HCT116 (cell line): ENCODE data around the gene CDC42EP5. TPM values are rescaled to one million over a fixed set of nuclear protein-coding genes. Genes with fewer than 3 reads are reported as not detected.

Experiments used
- ATAC-seq: fragments of 200-7000 bp; cut with Tn5 transposase; 2 replicates; pipeline ENCODE4 v1.9.1; 2020; ENCODE audit warnings: mild to moderate bottlenecking, moderate library complexity
- BruUV-seq: library from RNA; stranded (reverse); fragments of 400-500 nt; replicated peaks from 2 replicates; lab custom pipeline; 2021; lab: Mats Ljungman, UMichigan
- CTCF ChIA-PET: fragments of 300-600 bp; sonication (Branson Sonifier 250); formaldehyde crosslinking; loops from one replicate; lab custom pipeline; 2021; ENCODE audit warnings: antibody characterized with exemption; lab: Charles Lee
- POLR2A ChIA-PET: fragments of 300-600, 350-600 bp; sonication (Branson Sonifier 250); formaldehyde crosslinking; loops from one replicate; lab custom pipeline; 2021; ENCODE audit warnings: antibody characterized with exemption; lab: Charles Lee
- RAD21 ChIA-PET, 2 experiments: fragments of 300-600 bp; sonication (Branson Sonifier 250); formaldehyde crosslinking; loops; one replicate each; lab custom pipeline; 2023; ENCODE audit warnings: low total read pairs in 2 of 2; ENCODE audit not compliant: uncharacterized antibody in 2 of 2, unreplicated experiment in 2 of 2, low non-redundant PET in 1 of 2; lab: Charles Lee
- DNase-seq: peaks from one replicate; pipeline ENCODE4 v3.0.0-alpha.2; 2010; ENCODE audit warnings: low read depth, low spot score
- H2AFZ ChIP-seq: fragments of 200-600 bp; shearing (Covaris generic), sonication (generic); 2 replicates; pipeline ENCODE4 v1.6.1; 2017; ENCODE audit warnings: low read depth, mixed run types, mixed read lengths, antibody characterized with exemption, low read length; ENCODE audit not compliant: poor library complexity, severe bottlenecking
- H3K27ac ChIP-seq: 2 replicates; pipeline ENCODE4 v1.5.1; 2012; ENCODE audit warnings: low read depth, low read length
- H3K27me3 ChIP-seq: fragments of 200-600 bp; sonication (generic); 2 replicates; pipeline ENCODE4 v1.6.1; 2016; ENCODE audit warnings: mixed run types, low read length, mixed read lengths; ENCODE audit not compliant: insufficient read depth
- H3K36me3 ChIP-seq, 2 experiments: fragments of 200-500 bp in 1 of 2; fragments of 200-600 bp in 1 of 2; sonication (Bioruptor generic) in 1 of 2; sonication (generic) in 1 of 2; 2 replicates each; pipeline versions ENCODE4 v1.5.1 to v1.6.1; 2014 to 2016; ENCODE audit warnings: low read length in 2 of 2, inconsistent platforms in 1 of 2, mixed read lengths in 1 of 2, mixed run types in 1 of 2; ENCODE audit not compliant: insufficient read depth in 2 of 2, control insufficient read depth in 1 of 2
- H3K4me1 ChIP-seq, 2 experiments: fragments of 200-600 bp in 1 of 2; sonication (generic) in 1 of 2; 2 replicates each; pipeline versions ENCODE4 v1.5.1 to v1.6.1; 2012 to 2017; ENCODE audit warnings: low read length in 2 of 2, inconsistent platforms in 1 of 2, mild to moderate bottlenecking in 1 of 2, mixed read lengths in 1 of 2, mixed run types in 1 of 2, moderate library complexity in 1 of 2; ENCODE audit not compliant: insufficient read depth in 2 of 2, control insufficient read depth in 1 of 2
- H3K4me2 ChIP-seq: fragments of 200-600 bp; sonication (generic); 2 replicates; pipeline ENCODE4 v1.6.1; 2017; ENCODE audit warnings: mixed run types, low read length, mixed read lengths
- H3K4me3 ChIP-seq, 2 experiments: fragments of 200-600 bp in 1 of 2; sonication (generic) in 1 of 2; replicated peaks in 1 of 2; 2 replicates each; pipeline ENCODE4 v1.5.1; 2011 to 2016; ENCODE audit warnings: low read length in 2 of 2, control low read depth in 1 of 2, low read depth in 1 of 2, mild to moderate bottlenecking in 1 of 2, mixed read lengths in 1 of 2, mixed run types in 1 of 2
- H3K79me2 ChIP-seq: fragments of 200-600 bp; sonication (generic); 2 replicates; pipeline ENCODE4 v1.6.1; 2017; ENCODE audit warnings: mild to moderate bottlenecking, mixed run types, low read length, moderate library complexity, mixed read lengths; ENCODE audit not compliant: insufficient read depth
- H3K9ac ChIP-seq: fragments of 200-600 bp; sonication (generic); 2 replicates; pipeline ENCODE4 v1.6.1; 2016; ENCODE audit warnings: low read length, mixed read lengths
- H3K9me2 ChIP-seq: fragments of 200-600 bp; sonication (generic), shearing (Covaris generic); 2 replicates; pipeline ENCODE4 v1.6.1; 2017; ENCODE audit warnings: mixed run types, mild to moderate bottlenecking, moderate library complexity; ENCODE audit not compliant: insufficient read depth
- H3K9me3 ChIP-seq, 2 experiments: fragments of 200-500 bp in 1 of 2; fragments of 200-600 bp in 1 of 2; sonication (Bioruptor generic) in 1 of 2; sonication (generic) in 1 of 2; 2 replicates each; pipeline ENCODE4 v1.6.1; 2014 to 2017; ENCODE audit warnings: low read length in 2 of 2, mixed read lengths in 2 of 2, inconsistent platforms in 1 of 2, low read depth in 1 of 2, mild to moderate bottlenecking in 1 of 2, mixed run types in 1 of 2, moderate library complexity in 1 of 2; ENCODE audit not compliant: control insufficient read depth in 1 of 2, insufficient read depth in 1 of 2
- H4K20me1 ChIP-seq: fragments of 200-600 bp; sonication (generic), shearing (Covaris generic); 2 replicates; pipeline ENCODE4 v1.6.1; 2017; ENCODE audit warnings: mixed run types, mild to moderate bottlenecking, moderate library complexity; ENCODE audit not compliant: insufficient read depth
- CTCF ChIP-seq, 3 experiments: fragments of 200-600 bp in 1 of 3; sonication (generic) in 1 of 3; IDR thresholded peaks in 2 of 3; conservative IDR thresholded peaks in 1 of 3; 2 replicates each; pipeline ENCODE4 v1.5.1; 2012 to 2017; ENCODE audit warnings: low read depth in 2 of 3, low read length in 2 of 3, antibody characterized with exemption in 1 of 3, borderline replicate concordance in 1 of 3, control low read depth in 1 of 3, mild to moderate bottlenecking in 1 of 3, mixed read lengths in 1 of 3, mixed run types in 1 of 3, moderate library complexity in 1 of 3; ENCODE audit not compliant: insufficient read depth in 1 of 3
- RAD21 ChIP-seq: IDR thresholded peaks from 2 replicates; pipeline ENCODE4 v1.6.1; 2012; ENCODE audit warnings: low read depth, mild to moderate bottlenecking
- SIN3A ChIP-seq: IDR thresholded peaks from 2 replicates; pipeline ENCODE4 v1.6.1; 2012; ENCODE audit warnings: low read depth
- intact Hi-C: fragments of 100-400 bp; cut with micrococcal nuclease; formaldehyde crosslinking; loops from 2 replicates; pipeline ENCODE4 v1.10.0; 2022
- total RNA-seq: library from RNA; stranded (reverse); gene quantifications from one replicate; pipeline ENCODE4 v1.2.1, GENCODE V29; 2021; ENCODE audit not compliant: unreplicated experiment

CDC42EP5 gene
- total RNA-seq, 1 experiment from 2014 or later, result 0.64 TPM

DNA sequence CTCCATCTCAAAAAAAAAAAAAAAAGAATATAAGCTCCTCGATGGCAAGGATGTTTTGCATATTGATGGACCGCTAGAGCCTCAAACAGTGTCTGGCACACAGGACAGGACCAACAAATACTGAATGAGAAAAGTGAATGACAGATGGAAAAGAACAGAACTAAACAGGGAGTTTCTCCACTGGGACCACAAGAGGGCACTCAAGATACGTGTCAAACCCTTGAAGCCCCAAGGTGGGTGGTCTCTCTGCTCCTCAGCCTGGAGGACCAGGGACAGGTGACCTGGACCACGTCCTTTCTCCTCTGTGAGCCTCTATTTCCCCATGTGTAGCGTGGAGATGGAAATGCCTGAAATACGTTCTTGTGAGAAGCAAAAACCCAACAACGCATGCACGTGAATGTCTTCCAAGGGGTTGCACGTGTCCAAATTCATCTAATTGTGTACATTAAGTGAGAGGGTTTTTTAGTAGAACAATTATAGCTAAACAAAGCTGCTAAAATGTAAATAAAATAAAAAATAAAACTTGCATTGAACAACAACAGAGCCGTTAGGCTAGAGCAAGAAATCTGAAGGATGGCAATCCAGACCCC is 5.7 kb upstream of the CDC42EP5 start:
- ATAC-seq (peak; percentile 68), DNase-seq (peak; percentile 53)
- POLR2A ChIA-PET, result no interaction called here

More for the DNA sequence above, 5.7 kb upstream of the CDC42EP5 start:
- Histone ChIP-seq H3K4me2 (no peak overlapping the region), H4K20me1 (no peaks in the 10 kb centered on the region), H3K36me3 (no peaks in the 10 kb centered on the region), H3K4me1 (no peaks in the 10 kb centered on the region), H3K79me2 (no peaks in the 10 kb centered on the region), H3K4me3 (no peak overlapping the region), H3K27me3 (no peaks in the 10 kb centered on the region), H3K9me2 (no peaks in the 10 kb centered on the region), H3K9me3 (no peaks in the 10 kb centered on the region), H3K27ac (no peak overlapping the region)
- no TSS peak for BruUV-seq
- CTCF ChIA-PET, result interaction anchor here (0.7 to 2.0 kb wide), 4 partner anchors 13 to 672 kb away, joined by 4 to 9 read pairs (median 4); partner anchors contain the start of gene LENG9
- peak; percentile 32 to 71 (median 66); a peak in 5 of 6 replicates for TF ChIP-seq CTCF (IDR thresholded peaks at IDR 0.05 in 2 of 3, conservative IDR thresholded peaks at IDR 0.05 in 1 of 3; ENCODE audit: borderline replicate concordance in 1 of 3, insufficient read depth in 1 of 3, low read depth in 2 of 3, low read length in 2 of 3)
- no peak for TF ChIP-seq SIN3A
- peak; percentile 67 for TF ChIP-seq RAD21
- TF ChIP-seq, all 23 proteins: peak for 2
- Histone ChIP-seq H3K9ac (no peak overlapping the region), H2AFZ (no peak overlapping the region)
- RAD21 ChIA-PET, result no interaction called here
- intact Hi-C loops, result no loop called here
